SK-N-SH (cell line): ENCODE measurements around the gene BCAR3.

Experiments used
- CTCF ChIP-seq: fragments of 200-600 bp; sonication (generic); IDR thresholded peaks from 2 replicates; pipeline ENCODE4 v1.6.1; 2017; ENCODE audit warnings: antibody characterized with exemption, mild to moderate bottlenecking, moderate library complexity
- POLR2AphosphoS5 ChIP-seq: IDR thresholded peaks from 2 replicates; pipeline ENCODE4 v1.6.1; 2012; ENCODE audit warnings: low read depth, low read length
- TAF1 ChIP-seq: IDR thresholded peaks from 2 replicates; pipeline ENCODE4 v1.6.1; 2012; ENCODE audit warnings: low read depth, mild to moderate bottlenecking, low read length, moderate library complexity, borderline replicate concordance

- TF ChIP-seq CTCF (no peak), POLR2AphosphoS5 (no peak), TAF1 (no peak)
Observed at GRCh38 chr1:93578433-93578830, 103.2 kb downstream of the BCAR3 start.
